ENCODE results near the gene TREH. TPM values are rescaled to one million over a fixed set of nuclear protein-coding genes. Genes with fewer than 3 reads are reported as not detected.

TREH gene
- total and polyA plus RNA-seq, 2 of the 8 experiments (the other 6 are each of a cell fraction or from before 2014, with no cell fraction given): 0.03 TPM; not detected in 1

- TF ChIP-seq CHD7 (IDR thresholded peaks at IDR 0.05; ENCODE audit: insufficient replicate concordance, low read length) (no peak), KDM1A (IDR thresholded peaks at IDR 0.05; ENCODE audit: borderline replicate concordance, low read length) (no peak)
Measured at GRCh38 chr11:118662401-118663271, 16.8 kb downstream of the TREH start (continued).
